Neutrophil (primary cell): ENCODE results near the gene ATP5MK.
"Not testable (repeated sequence)": the region's sequence is repeated elsewhere in the genome, so short reads cannot be mapped to it uniquely, and the experiment has no call there.

Source experiments
- H3K27ac ChIP-seq: fragments of 200-600 bp; sonication (generic); 2 replicates; pipeline ENCODE4 v1.5.1; 2016; ENCODE audit warnings: mild to moderate bottlenecking, moderate library complexity
- H3K27me3 ChIP-seq: fragments of 200-600 bp; sonication (generic); 2 replicates; pipeline ENCODE4 v1.6.0; 2016; ENCODE audit warnings: mild to moderate bottlenecking
- H3K36me3 ChIP-seq: fragments of 200-600 bp; sonication (generic); 2 replicates; pipeline ENCODE4 v1.5.1; 2017
- H3K4me1 ChIP-seq, 2 experiments: fragments of 200-600 bp in 1 of 2; sonication (generic) in 1 of 2; 1 replicate in 1 of 2; 2 replicates in 1 of 2; pipeline versions ENCODE4 v1.5.1 to v1.6.1; 2013 to 2016; ENCODE audit warnings: low read depth in 1 of 2, low read length in 1 of 2, mild to moderate bottlenecking in 1 of 2, moderate library complexity in 1 of 2; ENCODE audit not compliant: control insufficient read depth in 1 of 2, insufficient read depth in 1 of 2
- H3K4me3 ChIP-seq, 2 experiments: fragments of 200-600 bp in 1 of 2; sonication (generic) in 1 of 2; 1 replicate in 1 of 2; 2 replicates in 1 of 2; pipeline ENCODE4 v1.5.1; 2013 to 2016; ENCODE audit warnings: low read depth in 1 of 2, low read length in 1 of 2, mild to moderate bottlenecking in 1 of 2, moderate library complexity in 1 of 2
- H3K9me3 ChIP-seq: fragments of 200-600 bp; sonication (generic); 2 replicates; pipeline ENCODE4 v1.5.1; 2016
- TF ChIP-seq, protein P1 (sequence below): fragments of 200-600 bp; sonication (generic); IDR thresholded peaks from 2 replicates; pipeline ENCODE4 v1.5.1; 2016; ENCODE audit warnings: antibody characterized with exemption

Gene ATP5MK

DNA sequence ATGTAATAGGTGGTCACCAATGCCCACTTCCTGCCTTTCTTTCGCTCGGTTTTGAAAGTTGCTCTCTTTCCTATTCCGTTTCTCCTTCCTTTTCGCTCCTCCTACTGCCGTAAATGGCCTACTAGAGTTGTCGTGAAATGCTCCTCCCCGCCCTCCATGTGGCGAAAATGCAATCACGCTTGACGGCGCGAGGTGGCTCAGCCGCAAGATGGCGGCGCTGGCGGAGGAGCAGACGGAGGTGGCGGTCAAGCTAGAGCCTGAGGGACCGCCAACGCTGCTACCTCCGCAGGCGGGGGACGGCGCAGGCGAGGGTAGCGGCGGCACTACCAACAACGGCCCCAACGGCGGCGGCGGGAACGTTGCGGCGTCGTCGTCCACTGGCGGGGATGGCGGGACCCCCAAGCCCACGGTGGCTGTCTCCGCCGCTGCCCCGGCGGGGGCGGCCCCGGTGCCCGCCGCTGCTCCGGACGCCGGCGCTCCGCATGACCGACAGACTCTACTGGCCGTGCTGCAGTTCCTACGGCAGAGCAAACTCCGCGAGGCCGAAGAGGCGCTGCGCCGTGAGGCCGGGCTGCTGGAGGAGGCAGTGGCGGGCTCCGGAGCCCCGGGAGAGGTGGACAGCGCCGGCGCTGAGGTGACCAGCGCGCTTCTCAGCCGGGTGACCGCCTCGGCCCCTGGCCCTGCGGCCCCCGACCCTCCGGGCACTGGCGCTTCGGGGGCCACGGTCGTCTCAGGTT lies 28.3 kb downstream of the ATP5MK start, which contains the start of gene TAF5:
TAF5 (plus strand) TSS at position 195 of the 737 bp plus-strand sequence; CDS start at position 209, 14 bp downstream.
- TF ChIP-seq, protein P1, sequence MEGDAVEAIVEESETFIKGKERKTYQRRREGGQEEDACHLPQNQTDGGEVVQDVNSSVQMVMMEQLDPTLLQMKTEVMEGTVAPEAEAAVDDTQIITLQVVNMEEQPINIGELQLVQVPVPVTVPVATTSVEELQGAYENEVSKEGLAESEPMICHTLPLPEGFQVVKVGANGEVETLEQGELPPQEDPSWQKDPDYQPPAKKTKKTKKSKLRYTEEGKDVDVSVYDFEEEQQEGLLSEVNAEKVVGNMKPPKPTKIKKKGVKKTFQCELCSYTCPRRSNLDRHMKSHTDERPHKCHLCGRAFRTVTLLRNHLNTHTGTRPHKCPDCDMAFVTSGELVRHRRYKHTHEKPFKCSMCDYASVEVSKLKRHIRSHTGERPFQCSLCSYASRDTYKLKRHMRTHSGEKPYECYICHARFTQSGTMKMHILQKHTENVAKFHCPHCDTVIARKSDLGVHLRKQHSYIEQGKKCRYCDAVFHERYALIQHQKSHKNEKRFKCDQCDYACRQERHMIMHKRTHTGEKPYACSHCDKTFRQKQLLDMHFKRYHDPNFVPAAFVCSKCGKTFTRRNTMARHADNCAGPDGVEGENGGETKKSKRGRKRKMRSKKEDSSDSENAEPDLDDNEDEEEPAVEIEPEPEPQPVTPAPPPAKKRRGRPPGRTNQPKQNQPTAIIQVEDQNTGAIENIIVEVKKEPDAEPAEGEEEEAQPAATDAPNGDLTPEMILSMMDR = peak; percentile 41
- no peaks in the 10 kb centered on the region for H3K27me3 ChIP-seq
- no peaks in the 10 kb centered on the region for H3K36me3 ChIP-seq
- peak within 1 kb of the TSS; percentile 91 to 93 for H3K4me3 ChIP-seq
- H3K4me1 ChIP-seq = peaks cover 15 to 25% of the 10 kb centered on the region in 2 experiments
- H3K27ac ChIP-seq = peak within 1 kb of the TSS; percentile 84
- no peaks in the 10 kb centered on the region for H3K9me3 ChIP-seq

DNA sequence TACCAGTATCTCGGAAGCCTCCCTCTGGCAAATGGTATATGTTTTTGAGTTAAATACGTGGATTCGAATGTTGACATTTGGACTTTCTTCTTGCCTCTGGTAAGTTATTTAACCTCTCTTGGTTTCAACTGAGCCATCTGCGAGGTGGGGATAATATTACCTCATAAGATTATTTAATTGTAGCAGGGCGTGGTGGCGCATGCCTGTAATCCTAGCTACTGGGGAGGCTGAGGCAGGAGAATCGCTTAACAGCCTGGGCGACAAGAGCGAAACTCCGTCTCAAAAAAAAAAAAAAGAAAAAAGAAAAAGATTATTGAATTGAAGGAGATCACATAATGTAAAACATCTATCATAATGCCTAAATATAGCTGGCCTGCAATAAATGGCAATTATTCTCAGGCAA lies 28.9 kb downstream of the ATP5MK start:
- Histone ChIP-seq H3K36me3 (no peaks in the 10 kb centered on the region), H3K4me3 (peak overlapping the region; percentile 91 to 93), H3K4me1 (peaks cover 15 to 25% of the 10 kb centered on the region in 2 experiments), H3K9me3 (no peaks in the 10 kb centered on the region), H3K27me3 (no peaks in the 10 kb centered on the region), H3K27ac (peak overlapping the region; percentile 84)
- TF ChIP-seq, protein P1 = no peak

DNA sequence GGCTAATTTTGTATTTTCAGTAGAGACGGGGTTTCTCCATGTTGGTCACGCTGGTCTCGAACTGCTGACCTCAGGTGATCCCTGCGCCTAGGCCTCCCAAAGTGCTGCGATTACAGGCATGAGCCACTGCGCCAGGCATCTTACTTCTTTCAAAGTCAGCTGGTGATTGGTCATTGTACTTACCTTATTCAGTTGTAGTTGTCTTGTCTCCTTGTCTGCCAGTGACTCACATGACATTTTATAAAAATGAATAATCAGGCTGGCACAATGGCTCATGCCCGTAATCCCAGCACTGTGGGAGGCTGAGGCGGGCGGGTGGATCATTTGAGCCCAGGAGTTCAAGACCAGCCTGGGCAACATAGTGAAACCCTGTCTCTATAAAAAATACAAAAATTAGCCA lies 35.5 kb downstream of the ATP5MK start:
- H3K27me3 ChIP-seq, H3K4me3 ChIP-seq, H3K36me3 ChIP-seq, H3K9me3 ChIP-seq, H3K27ac ChIP-seq, H3K4me1 ChIP-seq: not testable (repeated sequence)

DNA sequence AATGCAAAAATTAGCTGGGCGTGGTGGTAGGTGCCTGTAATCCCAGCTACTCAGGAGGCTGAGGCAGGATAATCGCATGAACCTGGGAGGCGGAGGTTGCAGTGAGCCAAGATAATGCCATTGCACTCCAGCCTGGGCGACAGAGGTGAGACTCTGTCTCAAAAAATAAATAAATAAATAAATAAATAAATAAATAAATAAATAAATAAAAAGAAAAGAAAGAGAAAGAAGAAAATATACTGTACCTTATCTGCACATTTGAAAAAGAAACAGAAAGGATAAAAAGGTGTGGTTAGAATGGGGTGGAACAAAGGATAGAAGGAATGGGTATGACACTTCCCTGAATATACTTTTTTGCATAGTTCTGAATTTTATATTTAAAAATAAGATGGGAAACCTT lies 36.8 kb downstream of the ATP5MK start:
- not testable (repeated sequence) for H3K27ac ChIP-seq, H3K9me3 ChIP-seq, H3K36me3 ChIP-seq, H3K4me1 ChIP-seq, H3K27me3 ChIP-seq, H3K4me3 ChIP-seq

DNA sequence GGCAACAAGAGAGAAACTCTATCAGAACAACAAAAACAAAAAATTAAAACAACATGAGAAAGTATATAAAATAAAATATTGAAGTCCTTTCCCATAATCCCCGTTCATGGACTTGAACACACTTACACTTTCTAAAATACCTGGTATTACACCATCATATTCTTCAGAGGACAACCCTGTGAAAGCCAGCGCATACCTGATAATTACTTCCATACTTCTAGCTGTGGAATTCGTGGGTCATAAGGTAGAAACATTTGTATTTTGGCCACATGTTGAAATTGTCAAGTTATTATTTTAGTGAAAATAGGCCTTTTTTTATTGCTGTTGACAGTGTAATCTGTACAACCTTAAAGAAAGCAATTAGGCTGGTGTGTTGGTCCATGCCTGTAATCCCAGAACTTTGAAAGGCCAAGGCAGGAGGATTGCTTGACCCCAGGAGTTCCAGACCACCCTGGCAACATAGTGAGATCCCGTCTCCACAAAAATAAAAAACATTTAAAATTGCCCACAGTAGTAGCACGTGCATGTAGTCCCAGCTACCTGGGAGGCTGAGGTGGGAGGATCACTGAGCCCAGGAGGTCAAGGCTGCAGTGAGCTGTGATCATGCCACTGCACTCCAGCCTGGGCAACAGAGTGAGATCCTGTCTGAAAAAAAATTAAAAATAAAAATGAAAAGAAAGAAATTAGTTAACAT lies 40.2 kb downstream of the ATP5MK start:
- no peak overlapping the region for H3K4me3 ChIP-seq
- no peaks in the 10 kb centered on the region for H3K9me3 ChIP-seq
- H3K4me1 ChIP-seq = peaks cover 0 to 2% of the 10 kb centered on the region in 2 experiments
- TF ChIP-seq, protein P1 = no peak
- no peaks in the 10 kb centered on the region for H3K36me3 ChIP-seq
- H3K27ac ChIP-seq = no peak overlapping the region
- no peaks in the 10 kb centered on the region for H3K27me3 ChIP-seq

DNA sequence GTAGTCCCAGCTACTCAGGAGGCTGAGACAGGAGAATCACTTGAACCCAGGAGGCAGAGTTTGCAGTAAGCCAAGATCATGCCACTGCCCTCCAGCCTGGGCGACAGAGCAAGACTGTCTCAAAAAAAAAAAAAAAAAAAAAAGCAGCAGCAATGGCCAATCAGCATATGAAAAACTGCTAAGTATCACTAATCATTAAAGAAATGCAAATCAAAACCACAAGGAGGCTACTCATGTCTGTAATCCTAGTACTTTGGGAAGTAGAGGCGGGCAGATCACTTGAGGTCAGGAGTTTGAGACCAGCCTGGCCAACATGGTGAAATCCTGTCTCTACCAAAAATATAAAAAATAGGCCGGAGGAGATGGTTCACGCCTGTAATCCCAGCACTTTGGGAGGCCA lies 41.7 kb downstream of the ATP5MK start:
- H3K27me3 ChIP-seq, H3K27ac ChIP-seq, H3K4me1 ChIP-seq, H3K36me3 ChIP-seq, H3K9me3 ChIP-seq, H3K4me3 ChIP-seq: not testable (repeated sequence)

DNA sequence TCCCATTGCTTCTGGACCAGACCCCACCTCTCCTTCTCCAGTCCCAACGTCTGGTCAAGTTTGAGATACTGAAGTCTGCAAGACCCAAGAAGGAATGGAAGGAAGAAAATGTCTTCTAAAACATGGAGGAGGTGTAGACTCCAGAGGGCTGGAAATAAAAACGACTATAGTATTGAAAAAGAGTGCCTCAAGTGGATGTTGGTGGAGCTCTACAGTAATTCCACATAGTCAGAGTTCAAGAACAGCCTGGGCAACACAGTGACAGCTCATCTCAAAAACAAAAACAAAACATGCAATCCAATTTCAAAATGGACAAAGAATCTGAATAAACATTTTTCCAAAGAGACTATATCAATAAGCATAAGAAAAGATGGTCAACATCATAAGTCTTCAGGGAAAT lies 43.0 kb downstream of the ATP5MK start:
- TF ChIP-seq, protein P1 = no peak

More for the DNA sequence above, 43.0 kb downstream of the ATP5MK start:
- H3K36me3 ChIP-seq = no peaks in the 10 kb centered on the region
- H3K4me3 ChIP-seq = no peak overlapping the region
- H3K4me1 ChIP-seq = peaks cover 3 to 4% of the 10 kb centered on the region in 2 experiments
- no peaks in the 10 kb centered on the region for H3K27me3 ChIP-seq
- no peak overlapping the region for H3K27ac ChIP-seq
- H3K9me3 ChIP-seq = no peaks in the 10 kb centered on the region
